T-helper 2 cell treated with Interferon-gamma antibody and Interleukin-4, amounts not matched to agents 5 μg/mL and 100 μg/mL, for 36 hours (primary cell): ENCODE data around the gene PRAMEF1.
"Not testable (repeated sequence)": the region's sequence is repeated elsewhere in the genome, so short reads cannot be mapped to it uniquely, and the experiment has no call there.

ENCODE experiments used
- DNase-seq: peaks from one replicate; pipeline ENCODE4 v3.0.0; 2021; ENCODE audit warnings: low spot score
- H3K27ac Mint-ChIP-seq: one replicate; pipeline ENCODE4 v1.8.0; 2021; ENCODE audit warnings: mild to moderate bottlenecking, mixed read lengths
- H3K27me3 Mint-ChIP-seq: one replicate; pipeline ENCODE4 v1.8.0; 2021; ENCODE audit warnings: low read depth, mixed read lengths
- H3K36me3 Mint-ChIP-seq: one replicate; pipeline ENCODE4 v1.8.0; 2021; ENCODE audit warnings: low read depth, mixed read lengths
- H3K4me1 Mint-ChIP-seq: one replicate; pipeline ENCODE4 v1.8.0; 2021; ENCODE audit warnings: low read depth, mixed read lengths
- H3K4me3 Mint-ChIP-seq: one replicate; pipeline ENCODE4 v1.8.0; 2022; ENCODE audit warnings: mild to moderate bottlenecking, moderate library complexity, mixed read lengths
- H3K9me3 Mint-ChIP-seq: one replicate; pipeline ENCODE4 v1.8.0; 2021; ENCODE audit warnings: mixed read lengths

The PRAMEF1 gene, protein sequence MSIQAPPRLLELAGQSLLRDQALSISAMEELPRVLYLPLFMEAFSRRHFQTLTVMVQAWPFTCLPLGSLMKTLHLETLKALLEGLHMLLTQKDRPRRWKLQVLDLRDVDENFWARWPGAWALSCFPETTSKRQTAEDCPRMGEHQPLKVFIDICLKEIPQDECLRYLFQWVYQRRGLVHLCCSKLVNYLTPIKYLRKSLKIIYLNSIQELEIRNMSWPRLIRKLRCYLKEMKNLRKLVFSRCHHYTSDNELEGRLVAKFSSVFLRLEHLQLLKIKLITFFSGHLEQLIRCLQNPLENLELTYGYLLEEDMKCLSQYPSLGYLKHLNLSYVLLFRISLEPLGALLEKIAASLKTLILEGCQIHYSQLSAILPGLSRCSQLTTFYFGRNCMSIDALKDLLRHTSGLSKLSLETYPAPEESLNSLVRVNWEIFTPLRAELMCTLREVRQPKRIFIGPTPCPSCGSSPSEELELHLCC

DNA sequence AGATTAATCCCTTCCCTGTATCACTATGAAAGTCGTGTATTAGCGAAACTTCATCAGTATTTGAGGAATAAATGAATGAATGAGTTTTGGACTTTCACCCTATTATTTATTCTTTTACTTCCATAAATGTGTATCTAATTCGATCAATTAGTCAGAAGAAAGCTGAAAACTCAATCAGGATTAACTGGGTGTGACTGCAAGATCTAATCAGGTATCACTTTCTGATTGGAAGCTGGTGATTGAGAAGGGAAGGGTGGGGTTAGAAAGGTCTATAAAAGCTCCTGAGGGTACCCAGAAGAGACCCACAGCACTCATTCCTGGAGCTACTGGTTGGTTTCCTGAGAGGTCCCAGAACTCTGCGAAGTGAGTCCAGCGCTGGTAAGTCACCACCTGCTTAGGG is at the start of gene PRAMEF1:
Gene PRAMEF1 (plus strand): TSS at position 301 of the 400 bp plus-strand sequence. CDS start 1,831 bp downstream, outside the sequence.
- not testable (repeated sequence) for H3K27ac Mint-ChIP-seq, H3K4me3 Mint-ChIP-seq, DNase-seq, H3K4me1 Mint-ChIP-seq, H3K36me3 Mint-ChIP-seq, H3K9me3 Mint-ChIP-seq, H3K27me3 Mint-ChIP-seq

DNA sequence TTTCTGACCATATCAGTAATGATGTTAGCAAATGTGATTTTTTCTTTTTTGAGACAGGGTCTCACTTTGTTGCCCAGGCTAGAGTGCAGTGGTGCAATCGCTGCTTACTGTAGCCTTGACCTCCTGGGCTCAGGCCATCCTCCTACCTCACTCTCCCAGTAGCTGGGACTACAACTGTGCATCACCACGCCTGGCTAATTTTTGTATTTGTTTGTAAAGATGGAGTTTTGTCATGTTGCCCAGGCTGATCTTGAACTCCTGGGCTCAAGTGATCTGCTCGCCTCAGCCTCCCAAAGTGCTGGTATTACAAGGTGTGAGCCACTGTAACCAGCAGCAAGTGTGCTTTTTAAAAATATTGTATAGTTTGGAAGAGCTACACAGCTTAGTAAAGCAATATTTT is 49.3 kb upstream of the PRAMEF1 start:
- no peak for DNase-seq
- no peak overlapping the region for H3K27ac Mint-ChIP-seq
- H3K4me1 Mint-ChIP-seq, result peaks cover 13% of the 10 kb centered on the region
- H3K27me3 Mint-ChIP-seq, result peaks cover 27% of the 10 kb centered on the region
- H3K9me3 Mint-ChIP-seq, result peaks cover 3% of the 10 kb centered on the region
- H3K36me3 Mint-ChIP-seq, result no peaks in the 10 kb centered on the region
- H3K4me3 Mint-ChIP-seq, result no peak overlapping the region

DNA sequence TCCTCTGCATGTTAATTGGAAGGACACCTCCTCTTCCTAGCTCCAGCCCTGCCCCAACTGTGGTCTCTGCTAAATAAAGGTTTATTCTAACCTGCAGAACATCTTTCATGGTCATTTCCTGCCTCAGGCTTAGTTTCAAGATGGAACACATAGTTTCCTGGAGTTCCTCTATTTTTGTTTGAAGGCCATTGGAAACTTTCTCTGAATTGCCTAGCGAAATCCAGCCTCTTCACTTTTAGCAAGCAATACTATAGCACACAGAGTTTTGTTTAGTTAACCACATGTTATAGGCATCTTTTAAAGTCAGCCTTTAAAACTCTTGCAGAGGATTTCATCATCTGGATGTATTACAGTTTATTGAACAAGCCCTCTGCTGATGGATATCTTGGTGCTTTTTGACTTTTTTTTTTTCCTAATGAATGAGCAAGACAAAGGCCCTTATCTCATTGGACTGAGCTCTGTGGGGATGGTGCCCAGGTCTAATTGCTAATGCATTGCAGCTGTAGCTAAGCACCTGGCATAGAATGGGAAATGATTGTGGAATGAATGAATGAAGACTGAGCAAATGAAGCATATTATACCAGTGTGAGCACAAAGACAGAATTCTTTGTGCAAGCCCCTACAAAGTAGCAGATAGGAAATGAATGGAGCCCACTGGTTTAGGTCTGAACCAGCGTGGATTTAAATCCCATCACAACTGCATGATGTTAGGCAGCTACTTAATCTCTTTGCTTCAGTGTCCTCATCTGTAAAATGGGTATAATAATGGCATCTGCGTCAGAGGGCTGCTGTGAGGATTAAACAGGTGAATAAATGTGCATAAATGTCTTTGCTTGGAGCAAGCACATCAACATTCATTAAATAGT is 45.8 kb upstream of the PRAMEF1 start:
- no peak for DNase-seq
- peak overlapping the region; percentile 7 for H3K4me3 Mint-ChIP-seq
- peaks cover 13% of the 10 kb centered on the region for H3K4me1 Mint-ChIP-seq
- peaks cover 29% of the 10 kb centered on the region for H3K9me3 Mint-ChIP-seq
- peak overlapping the region; percentile 17 for H3K27ac Mint-ChIP-seq
- H3K36me3 Mint-ChIP-seq, result no peaks in the 10 kb centered on the region
- H3K27me3 Mint-ChIP-seq, result peaks cover 26% of the 10 kb centered on the region

DNA sequence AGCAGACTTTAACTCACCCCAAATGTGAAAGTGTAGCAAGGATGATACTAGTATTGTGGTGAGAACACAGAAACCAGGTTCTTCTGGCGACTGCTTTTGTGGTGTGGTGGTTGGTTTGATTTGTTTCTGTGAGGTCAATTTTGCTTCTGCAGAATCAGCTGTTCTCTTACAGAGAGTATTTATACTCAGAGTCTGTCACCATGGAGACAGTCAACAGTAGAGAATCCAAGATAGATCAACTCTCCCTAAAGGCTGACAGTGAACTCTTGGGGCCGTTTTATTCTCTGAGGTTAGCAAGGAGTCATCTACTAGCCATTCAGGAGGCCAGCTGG is 45.2 kb upstream of the PRAMEF1 start, which contains the start of gene CFAP107:
Gene CFAP107 (plus strand): TSS at position 209 of the 332 bp plus-strand sequence. CDS start 231 bp downstream, outside the sequence.
- H3K4me3 Mint-ChIP-seq, result peak within 1 kb of the TSS; percentile 7
- H3K36me3 Mint-ChIP-seq, result no peaks in the 10 kb centered on the region
- H3K9me3 Mint-ChIP-seq, result peaks cover 32% of the 10 kb centered on the region
- H3K4me1 Mint-ChIP-seq, result peaks cover 13% of the 10 kb centered on the region
- peaks cover 30% of the 10 kb centered on the region for H3K27me3 Mint-ChIP-seq
- DNase-seq, result peak; percentile 24
- H3K27ac Mint-ChIP-seq, result peak within 1 kb of the TSS; percentile 47

DNA sequence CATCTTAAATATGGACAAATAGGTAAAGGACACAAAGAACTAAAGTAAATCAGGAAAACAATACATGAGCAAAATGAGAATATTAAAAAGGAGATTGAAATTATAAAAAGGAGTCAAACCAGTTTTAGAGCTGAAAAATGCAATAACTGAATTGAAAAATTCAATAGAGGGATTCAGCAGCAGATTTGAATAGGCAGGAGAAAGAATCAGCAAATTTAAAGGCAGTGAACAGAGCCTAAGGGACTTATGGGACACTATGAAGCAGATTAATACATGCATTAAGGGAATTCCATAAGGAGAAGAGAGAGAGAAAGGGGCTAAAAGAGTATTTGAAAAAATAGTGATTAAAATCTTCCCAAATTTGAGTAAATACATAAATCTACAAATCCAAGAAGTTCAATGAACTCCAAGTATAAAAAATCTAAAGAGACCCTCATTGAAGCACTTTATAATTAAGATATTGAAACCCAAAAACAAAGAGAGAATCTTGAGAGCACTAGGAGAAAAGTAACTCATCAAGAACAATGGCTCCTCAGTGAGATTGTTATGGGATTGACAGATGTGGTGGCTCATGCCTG is 42.3 kb upstream of the PRAMEF1 start:
- no peak overlapping the region for H3K4me3 Mint-ChIP-seq
- peaks cover 32% of the 10 kb centered on the region for H3K9me3 Mint-ChIP-seq
- H3K4me1 Mint-ChIP-seq, result peaks cover 13% of the 10 kb centered on the region
- H3K27ac Mint-ChIP-seq, result no peak overlapping the region
- H3K27me3 Mint-ChIP-seq, result peaks cover 37% of the 10 kb centered on the region
- H3K36me3 Mint-ChIP-seq, result no peaks in the 10 kb centered on the region
- DNase-seq, result no peak

- Mint-ChIP-seq H3K9me3 (peaks cover 10% of the 10 kb centered on the region), H3K27me3 (peaks cover 22% of the 10 kb centered on the region), H3K4me1 (no peaks in the 10 kb centered on the region), H3K4me3 (no peak overlapping the region), H3K27ac (no peak overlapping the region), H3K36me3 (no peaks in the 10 kb centered on the region)
- DNase-seq, result no peak
Observed at GRCh38 chr1:12754738-12755137, 36.5 kb upstream of the PRAMEF1 start.

- H3K27me3 Mint-ChIP-seq, result peaks cover 13% of the 10 kb centered on the region
- H3K4me1 Mint-ChIP-seq, result no peaks in the 10 kb centered on the region
- DNase-seq, result no peak
- H3K27ac Mint-ChIP-seq, result no peak overlapping the region
- H3K4me3 Mint-ChIP-seq, result no peak overlapping the region
- no peaks in the 10 kb centered on the region for H3K9me3 Mint-ChIP-seq
- H3K36me3 Mint-ChIP-seq, result no peaks in the 10 kb centered on the region
Observed at GRCh38 chr1:12756273-12756672, 34.9 kb upstream of the PRAMEF1 start.

- no peaks in the 10 kb centered on the region for H3K4me1 Mint-ChIP-seq
- H3K27me3 Mint-ChIP-seq, result peaks cover 10% of the 10 kb centered on the region
- no peak overlapping the region for H3K27ac Mint-ChIP-seq
- H3K9me3 Mint-ChIP-seq, result no peaks in the 10 kb centered on the region
- H3K36me3 Mint-ChIP-seq, result no peaks in the 10 kb centered on the region
- H3K4me3 Mint-ChIP-seq, result no peak overlapping the region
- DNase-seq, result no peak
Observed at GRCh38 chr1:12756768-12757413, 34.3 kb upstream of the PRAMEF1 start.

DNA sequence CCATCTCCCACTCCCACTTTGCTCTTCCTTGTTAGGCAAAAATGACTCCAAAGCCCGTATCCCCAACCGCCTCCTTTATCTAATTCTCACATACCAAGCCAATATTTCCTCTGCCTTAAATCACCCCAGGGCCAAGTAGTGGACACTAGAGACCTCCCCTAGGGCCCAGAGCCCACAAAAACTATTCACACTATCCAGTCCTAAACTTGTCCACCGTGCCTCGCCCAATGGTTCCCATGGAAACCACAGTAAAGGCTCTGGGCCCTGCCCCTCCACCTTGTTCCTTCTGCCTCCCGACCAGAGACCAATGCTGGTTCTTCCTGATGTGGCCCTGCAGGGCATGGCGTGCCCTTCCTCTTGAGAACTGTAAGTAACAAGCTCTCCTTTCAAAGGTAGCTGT is 33.4 kb upstream of the PRAMEF1 start:
- Mint-ChIP-seq H3K27ac (no peak overlapping the region), H3K4me3 (no peak overlapping the region), H3K4me1 (no peaks in the 10 kb centered on the region), H3K9me3 (no peaks in the 10 kb centered on the region), H3K36me3 (no peaks in the 10 kb centered on the region), H3K27me3 (peaks cover 9% of the 10 kb centered on the region)
- no peak for DNase-seq

DNA sequence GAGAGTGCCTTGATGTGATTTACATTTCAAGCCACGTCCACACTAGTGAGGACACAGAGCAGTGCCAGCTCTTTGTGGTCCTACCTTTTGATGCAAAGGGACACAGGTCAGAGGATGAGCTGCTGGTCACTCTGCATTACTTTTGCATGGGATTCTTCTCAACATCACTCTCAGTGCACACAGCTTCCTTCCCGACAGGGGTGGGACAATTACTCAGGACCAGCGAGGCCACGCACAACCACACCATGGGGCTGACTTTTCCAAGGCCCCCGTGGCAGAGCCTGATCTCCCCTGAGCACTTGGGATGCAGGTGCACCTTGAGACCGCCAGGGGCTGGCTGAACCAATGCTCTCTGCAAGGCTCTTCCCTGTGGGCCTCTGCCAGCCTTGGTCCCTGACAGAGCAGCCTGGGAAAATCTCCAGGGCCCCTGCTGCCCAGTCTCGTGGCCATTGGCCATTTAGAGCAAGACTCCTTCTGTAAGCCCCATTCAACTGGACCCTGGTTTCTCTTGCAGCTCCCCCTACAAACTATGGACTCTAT is 30.9 kb upstream of the PRAMEF1 start:
- Mint-ChIP-seq H3K27ac (no peak overlapping the region), H3K4me1 (no peaks in the 10 kb centered on the region), H3K27me3 (no peaks in the 10 kb centered on the region), H3K9me3 (no peaks in the 10 kb centered on the region), H3K4me3 (no peak overlapping the region), H3K36me3 (no peaks in the 10 kb centered on the region)
- DNase-seq, result no peak

GRCh38 chr1:12761781-12762180 is 29.4 kb upstream of the PRAMEF1 start:
- Mint-ChIP-seq H3K4me3 (no peak overlapping the region), H3K4me1 (no peaks in the 10 kb centered on the region), H3K27ac (no peak overlapping the region), H3K27me3 (peaks cover 3% of the 10 kb centered on the region), H3K36me3 (no peaks in the 10 kb centered on the region), H3K9me3 (no peaks in the 10 kb centered on the region)
- DNase-seq, result no peak

- Mint-ChIP-seq H3K4me3 (no peak overlapping the region), H3K4me1 (no peaks in the 10 kb centered on the region), H3K27me3 (peaks cover 6% of the 10 kb centered on the region), H3K27ac (no peak overlapping the region), H3K36me3 (no peaks in the 10 kb centered on the region), H3K9me3 (no peaks in the 10 kb centered on the region)
- no peak for DNase-seq
Observed at GRCh38 chr1:12762766-12763165, 28.4 kb upstream of the PRAMEF1 start.

DNA sequence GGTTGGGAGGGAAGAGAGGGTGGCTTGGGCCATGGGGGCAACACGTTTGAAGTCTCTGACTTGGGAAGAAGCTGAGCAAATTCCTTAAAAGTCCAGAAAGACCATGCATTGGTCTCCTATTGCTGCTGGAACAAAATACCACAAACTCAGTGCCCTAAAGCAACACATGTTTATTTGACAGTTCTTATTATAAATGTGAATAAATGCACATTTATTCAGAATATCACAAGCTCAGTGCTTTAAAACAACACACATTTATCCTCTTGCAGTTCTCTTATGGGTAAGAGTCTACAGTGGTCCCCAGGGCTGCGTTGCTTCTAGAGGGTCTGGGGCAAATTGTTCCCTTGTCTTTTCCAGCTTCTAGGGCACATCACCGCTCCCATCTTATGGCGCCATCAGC is 27.7 kb upstream of the PRAMEF1 start:
- no peak overlapping the region for H3K4me3 Mint-ChIP-seq
- peaks cover 7% of the 10 kb centered on the region for H3K27me3 Mint-ChIP-seq
- H3K4me1 Mint-ChIP-seq, result no peaks in the 10 kb centered on the region
- no peak overlapping the region for H3K27ac Mint-ChIP-seq
- no peaks in the 10 kb centered on the region for H3K9me3 Mint-ChIP-seq
- no peak for DNase-seq
- H3K36me3 Mint-ChIP-seq, result no peaks in the 10 kb centered on the region
